ENCODE results near the gene FBXL5.

GRCh38 chr4:15636818-15637217, 18.3 kb downstream of the FBXL5 start:
- TF ChIP-seq CTCF (IDR thresholded peaks at IDR 0.05) (no peak), POLR2AphosphoS5 (IDR thresholded peaks at IDR 0.05) (no peak), POLR2A (IDR thresholded peaks at IDR 0.05) (no peak)

Data from breast epithelium (tissue), 3 donors.